SK-N-MC (cell line): ENCODE results near the gene EME2.

ENCODE experiments used
- EZH2 ChIP-seq: fragments of 200-600 bp; sonication (generic); IDR thresholded peaks from one replicate; pipeline ENCODE4 v1.6.1; 2017; ENCODE audit warnings: antibody characterized with exemption
- FOXP2 ChIP-seq: optimal IDR thresholded peaks from 2 replicates; pipeline ENCODE3; 2011; ENCODE audit warnings: mild to moderate bottlenecking, moderate library complexity; ENCODE audit not compliant: insufficient read depth; ENCODE audit errors: extremely low read length, control extremely low read depth
- POLR2AphosphoS5 ChIP-seq: IDR thresholded peaks from 2 replicates; pipeline ENCODE4 v1.6.1; 2012; ENCODE audit warnings: mild to moderate bottlenecking, low read depth, low read length, borderline replicate concordance

DNA sequence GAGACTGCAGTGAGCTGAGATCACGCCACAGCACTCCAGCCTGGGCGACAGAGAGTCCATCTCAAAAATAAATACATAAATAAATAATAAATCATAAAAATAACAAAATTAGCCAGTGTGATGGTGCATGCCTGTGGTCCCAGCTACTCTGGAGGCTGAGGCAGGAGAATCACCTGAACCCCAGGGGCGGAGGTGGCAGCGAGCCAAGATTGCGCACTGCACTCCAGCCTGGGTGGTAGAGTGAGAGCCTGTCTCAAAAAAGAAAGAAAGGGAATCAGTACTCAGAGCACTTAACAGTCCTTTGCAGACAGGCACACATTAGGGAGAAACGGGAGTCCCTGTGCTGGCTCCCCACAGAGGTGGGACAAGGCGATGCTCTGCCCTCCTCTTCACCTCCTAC is 41.5 kb upstream of the EME2 start:
- TF ChIP-seq EZH2 (no peak), POLR2AphosphoS5 (no peak), FOXP2 (no peak)
